Renal cortical epithelial cell (primary cell): ENCODE data around the gene PLEKHA3. TPM values are rescaled to one million over a fixed set of nuclear protein-coding genes. Genes with fewer than 3 reads are reported as not detected.

Source experiments
- DNase-seq: peaks from one replicate; pipeline ENCODE4 v3.0.0-alpha.2; 2011; ENCODE audit warnings: low read depth
- total RNA-seq: library from RNA; depleted of rRNA; stranded (reverse); fragments of >200 nt; gene quantifications from 2 replicates; pipeline ENCODE4 v1.2.3, GENCODE V29; 2014

The PLEKHA3 gene
- total RNA-seq, 1 donor from 2014 or later, result 22.8 TPM

DNA sequence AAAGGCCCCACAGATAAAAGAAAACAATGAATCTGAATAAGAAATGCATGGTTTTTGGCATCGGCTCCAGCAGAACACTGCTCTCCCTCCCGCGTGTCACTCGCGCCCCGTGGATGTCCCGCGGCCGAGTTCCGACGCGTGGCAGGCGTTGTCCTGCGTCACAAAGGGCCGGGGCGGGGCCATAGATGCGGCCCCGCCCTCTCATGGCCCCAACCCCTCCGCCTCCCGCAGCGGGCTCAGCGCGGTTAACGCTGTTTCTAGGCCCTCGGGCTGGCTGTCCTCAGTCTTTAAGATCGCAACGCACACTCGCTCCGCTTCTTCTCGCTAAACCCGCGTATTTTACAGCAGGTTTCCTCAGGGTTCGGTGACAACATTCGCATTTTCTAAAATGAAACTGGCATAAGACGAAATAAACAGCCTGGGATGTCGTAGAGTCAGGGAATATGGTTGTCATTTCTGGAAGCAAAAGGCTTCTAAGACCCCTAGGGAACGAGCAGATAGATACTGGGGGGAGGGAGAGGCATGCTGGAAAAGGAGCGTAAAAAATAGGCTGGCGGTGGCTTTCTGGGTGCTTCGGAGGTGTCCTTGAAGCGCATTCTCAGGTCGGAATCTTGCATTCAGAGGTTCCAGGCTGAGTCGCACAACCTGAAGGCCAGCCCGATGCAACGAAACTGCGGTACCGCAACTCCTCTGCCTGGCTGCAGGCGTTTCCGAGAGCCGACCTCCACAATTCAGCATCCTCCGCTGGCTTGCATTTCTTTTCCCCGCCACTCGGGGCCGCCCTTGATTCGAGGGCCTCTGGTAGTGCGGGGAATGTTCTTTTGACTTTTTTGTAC lies 1.6 kb upstream of the PLEKHA3 start, which contains the start of gene FKBP7:
Gene FKBP7 (minus strand): TSS at position 162 of the 836 bp plus-strand sequence. CDS start 101 bp downstream, at position 61.
- DNase-seq, result peak; percentile 57

DNA sequence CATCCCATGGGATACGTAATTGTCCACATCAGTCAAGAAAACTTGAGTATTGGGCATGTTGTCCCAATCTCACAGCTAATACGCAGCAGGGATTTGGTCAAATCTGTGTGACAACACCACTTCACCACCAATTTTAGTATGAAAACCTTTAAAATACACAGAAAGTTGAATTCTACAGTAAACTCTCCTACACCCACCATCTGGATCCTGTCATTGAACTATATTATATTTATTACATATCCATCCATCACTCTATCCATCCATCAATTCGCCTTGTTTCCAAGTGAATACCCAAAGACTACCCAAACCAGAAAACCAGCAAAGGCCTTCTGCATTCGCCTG lies 1.0 kb upstream of the PLEKHA3 start:
- no peak for DNase-seq

DNA sequence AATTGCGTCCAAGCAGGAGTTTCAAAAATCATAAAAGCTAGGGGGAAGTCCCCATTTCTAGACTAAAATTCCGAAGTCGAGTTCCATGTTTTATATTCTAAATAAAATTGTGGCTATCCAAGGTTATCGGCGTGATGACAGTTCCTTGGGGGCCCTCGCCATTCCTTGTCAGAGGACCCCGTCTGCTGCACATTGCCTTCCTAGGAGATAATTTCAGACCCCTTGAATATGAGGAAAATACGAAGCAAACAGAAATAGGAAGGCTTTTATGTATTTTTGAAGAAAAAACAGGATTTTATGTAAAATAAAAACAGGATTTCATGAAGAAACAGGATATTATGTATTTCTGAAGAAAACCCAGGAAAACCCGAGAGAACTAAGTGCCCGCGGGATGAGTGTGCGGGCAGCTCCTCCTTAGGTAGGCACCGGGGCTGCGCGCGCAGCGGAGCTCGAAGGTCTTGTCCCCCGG lies 465 bp upstream of the PLEKHA3 start:
- no peak for DNase-seq

DNA sequence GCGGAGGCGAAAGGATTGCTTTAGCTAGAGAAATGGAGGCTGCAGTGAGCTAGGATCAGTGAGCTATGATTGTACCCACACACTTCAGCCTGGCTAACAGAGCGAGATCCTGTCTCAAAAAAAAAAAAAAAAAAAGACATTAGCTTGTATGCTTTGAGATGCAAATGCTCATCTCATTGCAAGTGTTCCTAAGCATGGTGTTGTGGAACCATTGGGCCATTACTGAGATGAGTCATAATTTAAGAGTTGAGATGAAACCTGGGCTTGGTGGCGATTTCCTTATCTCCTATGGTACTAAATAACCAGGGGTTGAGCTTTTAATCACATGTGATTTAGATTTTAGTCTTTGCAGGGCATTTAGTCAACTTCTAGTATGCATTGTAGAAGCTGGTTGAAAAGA lies 2.2 kb downstream of the PLEKHA3 start:
- peak; percentile 40 for DNase-seq

DNA sequence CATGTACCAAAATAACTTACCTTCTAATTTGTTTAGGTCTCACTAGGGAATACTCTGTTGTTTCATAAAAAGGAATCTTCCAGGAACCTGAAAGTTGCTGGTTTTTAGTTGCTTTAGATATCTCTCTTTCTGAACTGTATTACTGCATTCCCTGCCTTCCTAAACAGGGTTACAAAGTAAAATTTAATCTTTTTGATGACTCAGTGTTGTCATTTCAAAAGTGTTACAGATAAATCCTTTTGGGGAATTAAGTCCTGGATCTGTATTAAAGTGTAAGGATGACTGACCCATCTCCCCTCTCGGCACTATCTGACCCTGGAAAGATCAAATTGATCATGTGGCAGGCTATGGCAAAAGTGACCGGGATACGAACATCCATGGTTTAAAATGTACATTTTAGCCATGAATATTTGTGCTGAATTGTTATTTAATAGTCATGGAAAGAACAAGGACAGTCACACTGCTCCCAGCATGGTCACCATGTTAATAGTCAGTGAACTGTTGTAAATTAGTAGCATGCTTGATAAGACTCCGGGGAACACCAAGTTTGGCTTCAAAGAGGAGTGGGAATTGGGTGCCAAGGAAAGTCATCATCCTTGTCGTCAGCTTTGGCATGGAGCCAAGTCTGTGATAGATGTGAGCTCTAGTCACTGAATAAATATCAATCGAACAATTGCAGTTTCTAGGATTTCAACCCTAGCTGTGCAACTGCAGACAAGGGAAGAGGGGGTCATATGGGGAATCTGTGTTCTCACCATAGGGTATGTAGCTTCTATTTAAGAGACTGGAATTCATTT lies 4.2 kb downstream of the PLEKHA3 start:
- peak; percentile 31 for DNase-seq

DNA sequence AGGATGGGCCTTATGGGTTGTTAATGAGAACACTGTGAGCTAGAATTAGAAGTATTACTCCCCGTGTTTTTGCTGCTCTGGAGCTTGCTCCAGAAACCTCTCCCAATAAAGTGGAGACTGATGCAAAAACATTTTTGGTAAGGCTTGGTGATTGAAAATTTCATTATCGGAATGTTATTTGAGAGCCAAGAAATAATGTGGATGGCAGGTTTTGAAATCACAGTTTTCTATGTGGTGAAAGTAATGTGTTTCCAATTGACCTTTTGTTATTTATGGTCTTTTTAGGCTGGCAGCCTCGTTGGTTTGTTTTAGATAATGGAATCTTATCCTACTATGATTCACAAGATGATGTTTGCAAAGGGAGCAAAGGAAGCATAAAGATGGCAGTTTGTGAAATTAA lies 5.1 kb downstream of the PLEKHA3 start:
- no peak for DNase-seq

DNA sequence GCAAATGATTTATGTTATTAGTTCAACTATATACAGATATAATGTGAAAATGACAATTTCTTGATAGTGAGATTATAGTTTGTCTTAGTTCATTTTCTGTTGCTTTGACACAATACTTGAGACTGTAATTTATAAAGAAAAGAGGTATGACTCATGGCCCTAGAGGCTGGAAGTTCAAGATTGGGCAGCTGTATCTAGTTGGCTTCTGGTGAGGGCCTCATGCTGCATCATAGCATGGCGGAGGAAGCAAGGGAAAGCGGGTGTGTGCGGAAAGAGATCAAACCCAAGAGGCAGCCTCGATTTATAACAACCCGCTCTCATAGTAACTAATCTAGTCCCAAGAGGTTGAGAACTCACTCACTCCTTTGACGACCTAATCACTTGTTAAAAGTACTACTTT lies 11.4 kb downstream of the PLEKHA3 start:
- no peak for DNase-seq

DNA sequence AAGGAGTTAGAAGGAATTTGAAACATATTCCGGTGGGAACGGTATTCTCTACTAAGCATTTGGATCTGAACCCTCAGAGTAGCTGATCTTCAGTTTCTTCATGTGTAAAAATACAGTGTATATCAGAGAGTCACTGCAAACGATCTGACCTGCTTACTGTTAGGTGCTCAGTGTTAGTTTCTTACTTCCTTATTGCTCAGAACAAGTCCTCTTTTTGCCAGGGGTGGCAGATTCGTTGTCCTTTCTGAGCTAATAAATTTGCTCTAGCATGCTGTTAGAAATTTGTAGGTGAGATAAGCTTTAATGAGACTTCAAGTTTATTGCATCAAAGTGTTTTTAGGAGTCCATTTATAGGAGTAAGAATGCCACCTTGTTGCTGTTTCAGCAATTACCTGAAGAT lies 15.8 kb downstream of the PLEKHA3 start:
- no peak for DNase-seq

DNA sequence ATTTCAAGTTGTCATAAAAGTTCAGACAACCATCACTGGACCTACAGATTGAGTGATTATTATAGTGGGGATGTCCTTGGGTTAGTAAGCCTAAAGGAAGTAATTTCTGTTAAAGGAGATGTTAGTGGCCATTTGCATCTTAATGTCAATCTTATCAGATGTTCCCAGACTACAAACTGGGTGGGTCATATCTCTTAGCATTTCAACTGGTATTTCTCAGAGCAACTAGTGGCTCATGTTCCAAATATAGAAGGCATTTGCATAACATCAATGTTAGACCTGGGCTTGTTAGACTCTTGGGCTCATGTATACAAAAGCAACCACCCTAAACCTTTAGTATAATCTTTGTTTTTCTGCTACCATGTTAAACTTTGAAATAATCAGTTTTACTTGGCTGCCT lies 17.9 kb downstream of the PLEKHA3 start:
- DNase-seq, result no peak

DNA sequence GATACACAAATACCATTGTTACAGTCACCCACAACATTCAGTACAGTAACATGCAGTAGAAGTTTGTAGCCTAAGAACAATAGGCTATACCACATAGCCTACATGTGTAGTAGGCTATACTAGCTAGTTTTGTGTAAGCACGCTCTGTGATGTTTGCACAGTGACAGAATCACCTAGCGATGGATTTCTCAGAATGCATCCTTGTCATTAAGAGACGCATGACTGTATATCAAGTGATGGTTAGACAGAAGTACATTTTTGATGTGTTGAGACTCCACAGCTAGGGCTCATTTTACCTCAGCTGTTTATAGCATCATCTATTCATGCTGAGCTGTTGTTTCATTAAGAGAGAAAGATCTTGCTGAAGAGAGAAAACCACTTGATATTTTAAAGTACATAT lies 19.4 kb downstream of the PLEKHA3 start:
- no peak for DNase-seq

DNA sequence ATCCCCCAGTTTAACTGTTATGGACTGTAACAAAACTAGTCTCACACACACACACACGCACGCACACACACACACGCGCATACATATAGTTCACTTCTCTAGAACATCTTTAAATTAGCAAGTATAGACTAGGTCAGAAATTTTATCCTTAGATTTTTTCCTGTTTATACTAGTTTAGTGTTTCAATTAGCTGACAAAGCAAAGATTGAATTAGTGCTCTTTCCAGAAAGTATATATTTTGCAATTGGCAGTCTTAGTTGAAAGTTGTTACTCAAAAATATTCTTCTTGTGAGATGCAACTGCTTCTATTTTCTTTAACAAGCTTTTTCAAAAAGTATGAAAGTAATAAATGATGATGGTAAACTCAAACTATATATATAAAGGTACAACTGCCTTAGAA lies 22.5 kb downstream of the PLEKHA3 start:
- DNase-seq, result no peak

DNA sequence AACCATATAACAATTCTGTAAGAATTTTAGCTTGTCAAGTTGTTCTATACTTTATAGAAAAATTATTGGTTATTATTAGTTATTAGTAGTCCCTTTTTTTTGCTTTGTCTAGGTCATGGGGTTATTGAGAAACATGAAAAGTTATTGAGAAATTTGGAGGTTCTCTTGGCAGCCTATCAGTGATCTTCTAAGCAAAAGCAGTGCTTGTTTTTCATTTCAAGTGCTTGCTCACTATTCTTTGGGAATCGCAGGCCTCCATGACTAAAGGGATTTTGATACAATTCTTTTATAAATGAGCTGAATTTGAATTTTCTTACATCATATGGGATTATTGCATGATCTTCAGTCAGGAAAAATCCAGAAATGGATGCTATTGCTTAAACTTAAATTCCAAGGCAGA lies 25.8 kb downstream of the PLEKHA3 start:
- DNase-seq, result no peak

DNA sequence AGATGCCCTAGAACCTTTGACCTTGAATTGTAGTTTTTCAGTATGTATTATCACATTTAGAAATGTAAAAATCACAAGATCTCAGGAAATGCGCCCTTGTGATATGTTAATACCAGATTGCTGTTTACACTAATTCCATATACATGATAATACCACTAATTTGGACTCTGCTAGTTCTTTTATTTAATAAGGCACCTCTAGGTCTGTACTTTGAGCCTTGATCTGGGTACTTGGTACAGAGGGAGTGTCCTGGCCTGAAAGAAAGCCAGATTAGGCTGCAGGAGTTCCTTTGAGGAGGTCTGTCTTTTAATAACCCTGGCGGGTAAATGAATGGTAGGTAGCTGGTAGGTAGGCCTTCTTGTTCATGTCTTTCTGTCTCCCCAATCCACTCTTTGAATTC lies 26.3 kb downstream of the PLEKHA3 start:
- no peak for DNase-seq

DNA sequence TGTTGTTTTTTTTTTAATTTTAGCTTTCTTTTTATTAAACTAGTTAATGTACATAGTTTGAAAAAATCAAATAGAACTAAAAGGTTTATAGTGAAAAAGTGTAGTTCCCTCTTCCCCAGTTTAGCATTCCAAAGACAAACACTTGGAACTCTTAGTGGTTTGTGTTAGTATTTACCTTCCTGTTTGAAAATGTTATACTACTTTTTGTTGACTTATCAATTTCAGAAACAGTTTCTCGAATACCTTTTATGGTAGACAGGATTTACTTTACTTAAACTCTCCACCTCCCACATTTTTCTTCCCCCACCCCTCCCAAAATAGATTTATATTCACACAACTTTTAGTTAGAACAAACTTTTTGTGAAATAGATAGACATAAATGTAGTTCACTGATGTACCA lies 26.7 kb downstream of the PLEKHA3 start:
- DNase-seq, result no peak

DNA sequence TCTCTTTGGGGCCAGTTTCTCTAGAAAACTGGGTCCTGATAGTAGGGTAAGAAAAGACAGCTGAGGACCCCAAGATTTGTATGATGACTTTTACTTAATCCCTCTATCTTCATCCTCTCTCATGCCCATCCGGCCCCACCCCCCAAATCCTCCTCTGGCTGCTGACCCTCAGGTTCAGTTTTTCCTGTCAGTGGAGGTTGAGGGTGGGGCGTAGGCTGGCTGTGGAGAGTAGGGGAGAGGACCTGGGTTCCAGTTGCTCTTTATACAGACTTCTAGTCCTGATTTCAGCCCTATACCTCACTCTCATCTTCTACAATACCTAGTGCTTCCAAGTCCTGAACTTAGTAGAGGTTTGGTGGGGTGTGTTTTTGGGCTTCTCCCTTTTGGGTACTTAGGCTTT lies 28.4 kb downstream of the PLEKHA3 start:
- DNase-seq, result no peak

DNA sequence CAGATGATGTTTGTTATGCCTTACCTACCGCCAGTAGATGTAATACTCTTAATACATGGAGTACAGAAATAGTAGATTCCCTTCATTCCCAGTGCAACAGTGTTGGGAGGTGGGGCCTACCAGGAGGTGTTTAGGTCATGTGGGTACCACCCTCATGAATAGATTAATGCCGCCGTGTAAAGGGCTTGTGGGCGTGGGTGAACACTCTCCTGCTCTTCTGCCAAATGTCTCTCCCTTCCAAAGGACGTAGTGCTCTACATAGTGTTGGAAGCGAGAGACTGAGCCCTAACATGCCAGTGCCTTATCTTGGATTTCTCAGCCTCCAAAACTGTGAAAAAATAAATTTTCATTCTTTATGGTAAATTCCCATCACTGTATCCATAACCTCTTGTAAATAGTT lies 30.1 kb downstream of the PLEKHA3 start:
- no peak for DNase-seq

DNA sequence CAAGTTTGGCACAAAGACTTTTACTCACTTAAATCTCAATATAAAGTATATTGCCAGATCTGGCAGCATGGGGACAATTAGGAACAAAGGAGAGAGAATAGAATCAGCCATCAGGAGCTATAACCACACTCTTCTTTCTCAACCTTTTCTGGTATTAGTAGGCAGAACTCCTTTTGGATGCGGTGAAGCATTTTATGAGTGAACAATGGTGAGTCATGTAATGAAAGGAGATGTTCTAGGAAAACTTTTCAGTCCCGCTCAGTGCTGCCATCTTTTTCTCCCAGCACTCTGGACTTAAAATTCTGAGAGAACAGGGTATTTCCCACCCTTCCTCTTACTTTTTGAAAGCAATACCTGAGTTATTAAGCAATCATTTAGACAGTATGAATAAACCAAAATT lies 32.2 kb downstream of the PLEKHA3 start:
- DNase-seq, result peak; percentile 90

DNA sequence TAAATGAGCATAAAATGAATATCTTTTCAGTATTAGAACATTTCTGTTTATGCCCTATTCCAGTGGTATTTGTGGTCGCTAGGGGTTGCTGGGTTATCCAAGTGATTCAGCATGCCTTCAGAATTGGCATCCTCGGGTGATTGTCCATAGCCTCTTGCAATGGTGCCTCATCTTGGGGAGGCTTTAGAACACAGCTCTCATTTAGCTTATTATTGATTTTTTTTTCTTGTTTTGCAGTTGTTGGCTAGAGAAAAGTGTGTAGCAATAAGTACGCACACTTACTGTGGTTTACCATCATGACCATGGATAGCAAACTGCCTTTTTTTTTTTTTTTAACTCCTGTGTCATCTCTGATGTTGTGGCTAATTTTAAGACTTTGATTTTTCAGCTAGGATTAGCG lies 33.6 kb downstream of the PLEKHA3 start:
- DNase-seq, result peak; percentile 50

DNA sequence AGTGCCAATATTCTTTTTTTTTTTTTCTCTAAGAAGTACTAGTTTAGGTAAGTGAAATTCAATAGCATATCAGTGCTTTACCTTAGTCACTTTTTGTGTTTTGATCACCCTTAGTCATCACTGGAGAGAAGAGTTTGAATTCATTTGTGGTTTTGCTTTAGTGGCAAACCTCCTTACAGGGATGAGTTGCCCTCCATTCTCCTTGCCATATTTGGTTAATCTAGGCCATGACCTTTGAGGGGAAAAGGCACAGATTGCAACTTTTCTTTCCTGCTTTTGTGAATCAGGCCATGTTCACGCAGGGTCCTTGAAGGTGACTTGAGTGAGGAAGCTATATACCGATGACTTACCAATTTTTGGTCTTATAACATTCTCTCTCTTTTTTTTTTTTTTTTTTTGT lies 34.4 kb downstream of the PLEKHA3 start:
- DNase-seq, result peak; percentile 91

DNA sequence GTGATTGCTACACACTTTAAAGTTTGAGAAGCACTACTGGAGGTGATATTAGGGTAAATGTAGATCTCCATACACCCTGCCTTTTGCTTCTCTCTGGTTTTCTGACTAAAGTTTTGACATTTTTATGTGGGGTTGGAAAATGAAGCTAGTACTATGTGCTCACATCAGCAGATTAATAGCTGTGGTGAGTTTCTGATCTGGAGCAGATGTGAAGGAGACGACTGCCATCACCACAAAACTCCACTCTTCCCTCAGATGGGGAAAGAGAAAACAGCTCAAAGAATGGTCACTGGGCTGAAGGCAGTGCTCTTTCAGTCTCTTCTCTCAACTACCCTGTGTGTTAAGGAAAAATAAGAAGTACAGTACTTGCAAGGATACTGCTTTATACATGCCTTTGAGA lies 37.2 kb downstream of the PLEKHA3 start:
- no peak for DNase-seq

DNA sequence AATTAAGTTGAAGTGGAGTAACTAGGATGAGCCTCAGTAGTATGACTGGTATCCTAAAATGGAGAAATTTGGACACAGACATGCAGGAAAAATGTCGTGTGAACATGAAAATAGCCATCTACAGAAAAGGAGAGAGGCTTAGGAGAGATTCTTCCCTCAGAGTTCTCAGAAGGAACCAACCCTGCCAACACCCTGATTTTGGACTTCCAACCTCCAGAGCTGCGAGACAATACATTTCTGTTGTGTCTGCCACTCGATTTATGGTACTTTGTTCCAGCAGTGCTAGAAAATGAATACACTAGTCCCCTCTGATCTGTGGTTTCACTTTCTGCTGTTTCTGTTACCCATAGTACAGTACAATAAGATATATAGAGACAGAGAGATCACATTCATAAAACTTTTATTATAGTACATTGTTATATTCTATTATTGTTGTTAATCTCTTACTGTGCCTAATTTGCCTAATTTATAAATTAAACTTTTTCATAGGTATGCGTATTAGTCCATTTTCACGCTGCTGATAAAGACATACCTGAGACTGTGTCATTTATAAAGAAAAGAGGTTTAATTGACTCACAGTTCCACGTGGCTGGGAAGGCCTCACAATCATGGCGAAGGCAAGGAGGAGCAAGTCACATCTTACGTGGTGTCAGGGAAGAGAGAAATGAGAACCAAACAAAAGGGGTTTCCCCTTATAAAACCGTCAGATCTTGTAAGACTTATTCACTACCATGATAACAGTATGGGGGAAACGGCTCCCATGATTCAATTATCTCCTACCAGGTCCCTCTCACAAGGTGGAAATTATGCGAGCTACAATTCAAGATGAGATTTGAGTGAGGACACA lies 41.3 kb downstream of the PLEKHA3 start:
- no peak for DNase-seq

DNA sequence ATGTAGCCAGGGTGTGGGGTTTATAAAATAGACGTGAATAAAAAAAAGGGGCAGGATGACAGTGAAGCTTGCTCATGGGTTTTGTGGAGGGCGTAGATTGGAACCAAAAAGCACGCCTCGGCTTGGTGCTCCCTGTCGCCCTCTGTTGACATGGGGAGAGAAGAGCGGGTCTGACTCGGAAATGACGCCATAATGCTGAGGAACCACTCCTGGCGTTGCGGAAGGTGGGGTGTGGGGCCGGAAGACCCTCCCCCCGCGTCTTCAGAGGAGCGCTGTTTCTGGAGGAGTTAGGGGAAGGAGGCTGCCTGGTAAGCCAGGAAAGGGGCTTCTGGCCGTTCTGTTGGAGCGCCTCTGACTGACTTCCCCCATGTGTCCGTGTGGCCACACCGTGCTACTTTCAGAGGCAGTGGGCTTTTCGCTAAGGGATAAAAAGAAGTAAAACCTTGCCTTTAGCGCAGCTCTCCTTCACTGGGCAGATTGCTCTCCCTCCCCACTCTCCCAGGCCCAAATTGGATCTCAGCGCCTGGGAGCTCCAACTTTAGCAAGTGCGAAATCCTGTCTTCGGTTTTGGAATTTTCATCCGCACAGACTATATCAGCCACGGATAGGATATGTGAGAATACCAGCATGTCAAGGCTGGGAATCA lies 42.8 kb downstream of the PLEKHA3 start:
- peak; percentile 71 for DNase-seq
